H1 (cell line): ENCODE results near the gene SLC19A1.

ENCODE experiments used
- CTCF ChIP-seq, 3 experiments: IDR thresholded peaks; 1 replicate in 2 of 3; 2 replicates in 1 of 3; pipeline versions ENCODE4 v1.5.1 to v1.6.1; 2011; ENCODE audit warnings: low read length in 3 of 3, mild to moderate bottlenecking in 3 of 3, inconsistent platforms in 2 of 3, low read depth in 1 of 3, moderate library complexity in 1 of 3; ENCODE audit not compliant: insufficient read depth in 1 of 3; ENCODE audit errors: control extremely low read depth in 1 of 3
- EP300 ChIP-seq, 2 experiments: IDR thresholded peaks; 1 replicate in 1 of 2; 2 replicates in 1 of 2; pipeline ENCODE4 v1.6.1; 2011 to 2012; ENCODE audit warnings: low read depth in 2 of 2, low read length in 2 of 2, mild to moderate bottlenecking in 2 of 2, borderline replicate concordance in 1 of 2, inconsistent platforms in 1 of 2, moderate library complexity in 1 of 2
- EZH2 ChIP-seq: fragments of 200-600 bp; sonication (generic); IDR thresholded peaks from 2 replicates; pipeline ENCODE4 v1.7.1; 2012; ENCODE audit warnings: low read depth, mild to moderate bottlenecking, moderate library complexity, low read length, inconsistent platforms; ENCODE audit not compliant: severe bottlenecking
- JUND ChIP-seq: IDR thresholded peaks from 2 replicates; pipeline ENCODE4 v1.6.1; 2011; ENCODE audit warnings: mild to moderate bottlenecking, improper control_type of control experiment, low read length
- NRF1 ChIP-seq: IDR thresholded peaks from 2 replicates; pipeline ENCODE4 v1.6.1; 2011; ENCODE audit warnings: mild to moderate bottlenecking, low read depth, low read length, improper control_type of control experiment
- POLR2A ChIP-seq, 2 experiments: IDR thresholded peaks; 1 replicate in 1 of 2; 2 replicates in 1 of 2; pipeline ENCODE4 v1.6.1; 2011; ENCODE audit warnings: low read depth in 2 of 2, low read length in 2 of 2, mild to moderate bottlenecking in 2 of 2; ENCODE audit errors: control extremely low read depth in 1 of 2
- RNF2 ChIP-seq: fragments of 200-900, 300-1000 bp; sonication (generic); IDR thresholded peaks from 2 replicates; pipeline ENCODE4 v1.7.1; 2016; ENCODE audit warnings: borderline replicate concordance, low read depth, mild to moderate bottlenecking, antibody characterized with exemption, low read length; ENCODE audit not compliant: poor library complexity, severe bottlenecking; ENCODE audit errors: missing control alignments

- TF ChIP-seq EZH2 (no peak), CTCF (IDR thresholded peaks at IDR 0.05; ENCODE audit: control extremely low read depth in 1 of 3, insufficient read depth in 1 of 3, low read depth in 1 of 3, low read length in 3 of 3) (peak in 2 of 3 experiments; percentile 72 to 75; a peak in 3 of 4 replicates), JUND (no peak), NRF1 (no peak), EP300 (IDR thresholded peaks at IDR 0.05; ENCODE audit: borderline replicate concordance in 1 of 2, low read depth in 2 of 2, low read length in 2 of 2) (no peak), POLR2A (IDR thresholded peaks at IDR 0.05; ENCODE audit: control extremely low read depth in 1 of 2, low read depth in 2 of 2, low read length in 2 of 2) (no peak), RNF2 (no peak)
Observed at GRCh38 chr21:45554477-45555175, 12.4 kb upstream of the SLC19A1 start.
